C4-2B (cell line): ENCODE measurements around the gene BCL2L13.

ENCODE experiments used
- H3K27ac ChIP-seq: fragments of 450-650 bp; 2 replicates; pipeline ENCODE4 v1.5.1; 2017
- CTCF ChIP-seq: fragments of 450-650 bp; conservative IDR thresholded peaks from 2 replicates; pipeline ENCODE4 v1.5.1; 2017; ENCODE audit warnings: mild to moderate bottlenecking
- ZFX ChIP-seq: fragments of 450-650 bp; IDR thresholded peaks from 2 replicates; pipeline ENCODE4 v1.6.1; 2017

Gene BCL2L13

GRCh38 chr22:17629173-17629489, 9.4 kb upstream of the BCL2L13 start:
- TF ChIP-seq CTCF (no peak), ZFX (no peak)
- peak overlapping the region; percentile 81 for H3K27ac ChIP-seq

DNA sequence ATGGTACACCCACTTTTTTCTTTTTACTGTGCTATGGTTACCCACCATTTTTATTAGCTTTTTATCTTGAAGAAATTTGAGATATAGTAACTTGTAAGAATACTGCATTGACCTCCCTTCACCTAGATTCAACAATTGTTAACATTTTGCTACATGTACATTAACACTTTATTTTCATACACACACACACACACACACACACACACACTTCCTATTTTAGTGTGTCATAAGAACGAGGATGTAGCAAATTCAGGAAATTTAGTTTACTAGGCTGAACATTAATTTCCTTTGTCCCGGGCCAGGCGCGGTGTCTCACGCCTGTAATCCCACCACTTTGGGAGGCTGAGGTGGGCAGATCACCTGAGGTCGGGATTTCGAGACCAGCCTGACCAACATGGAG, 8.9 kb upstream of the BCL2L13 start:
- H3K27ac ChIP-seq, result no peak overlapping the region
- no peak for TF ChIP-seq CTCF
- TF ChIP-seq ZFX, result no peak

GRCh38 chr22:17631076-17631565, 7.4 kb upstream of the BCL2L13 start:
- TF ChIP-seq CTCF, result no peak
- no peak for TF ChIP-seq ZFX

DNA sequence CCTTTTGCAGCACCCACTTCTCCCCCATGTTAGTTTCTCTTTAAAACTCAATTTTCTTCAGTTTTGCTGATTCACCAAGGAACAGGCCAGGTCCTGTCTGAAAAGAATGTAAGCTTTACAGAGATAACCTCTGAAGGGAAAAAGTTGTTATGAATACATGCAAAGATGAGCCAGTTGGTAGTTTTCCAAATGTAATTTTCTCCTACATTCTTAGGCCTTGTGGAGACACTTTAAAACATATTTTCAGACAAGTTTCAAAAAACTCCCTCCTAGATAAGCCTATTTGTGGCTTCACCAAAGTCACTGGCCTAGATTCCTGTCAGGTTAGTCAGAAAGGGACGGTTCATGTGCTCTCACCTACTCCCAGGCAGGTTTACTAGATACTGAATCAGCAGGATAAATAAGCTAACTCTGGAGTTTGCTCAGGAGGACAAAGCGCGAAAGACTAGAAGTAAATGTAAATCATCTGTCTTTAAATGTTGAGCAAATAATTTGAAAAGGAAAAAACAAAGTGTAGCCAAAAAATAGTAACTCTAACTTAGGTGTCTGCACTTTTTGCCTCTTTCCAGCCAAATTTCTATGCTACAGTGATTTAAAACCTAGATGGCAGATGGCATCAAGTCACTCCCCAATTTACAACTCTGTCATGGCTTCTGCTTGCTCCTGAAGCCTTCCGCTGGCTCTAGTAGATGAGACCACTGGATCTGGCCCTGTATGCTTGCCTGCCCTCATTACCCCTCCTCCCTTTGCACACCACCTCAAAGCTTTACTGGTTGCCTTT, 5.2 kb upstream of the BCL2L13 start:
- H3K27ac ChIP-seq, result no peak overlapping the region
- no peak for TF ChIP-seq ZFX
- TF ChIP-seq CTCF, result no peak

More at GRCh38 chr22:17631076-17631565, 7.4 kb upstream of the BCL2L13 start:
- H3K27ac ChIP-seq, result no peak overlapping the region

DNA sequence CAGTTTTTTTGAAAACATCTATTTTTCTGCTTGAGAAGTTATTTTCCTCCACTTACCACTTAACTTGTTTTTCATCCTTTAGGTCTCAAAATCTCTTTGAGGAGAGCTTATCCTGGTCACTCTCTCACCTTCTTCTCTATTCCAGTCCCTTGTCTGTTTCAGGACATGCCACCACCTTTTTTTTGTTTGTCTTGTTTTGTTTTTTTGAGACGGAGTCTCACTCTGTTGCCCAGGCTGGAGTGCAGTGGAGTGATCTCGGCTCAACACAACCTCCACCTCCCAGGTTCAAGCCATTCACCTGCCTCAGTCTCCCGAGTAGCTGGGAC, 4.6 kb upstream of the BCL2L13 start:
- TF ChIP-seq CTCF (no peak), ZFX (no peak)
- H3K27ac ChIP-seq, result no peak overlapping the region

GRCh38 chr22:17634696-17635095, 3.9 kb upstream of the BCL2L13 start:
- no peak overlapping the region for H3K27ac ChIP-seq

GRCh38 chr22:17636850-17637249, 1.7 kb upstream of the BCL2L13 start:
- H3K27ac ChIP-seq, result peak overlapping the region; percentile 90

More at GRCh38 chr22:17634696-17635095, 3.9 kb upstream of the BCL2L13 start:
- TF ChIP-seq CTCF, result no peak
- no peak for TF ChIP-seq ZFX
